Left ventricle myocardium inferior (tissue), 1 donor: ENCODE results near the gene P2RY14. TPM values are rescaled to one million over a fixed set of nuclear protein-coding genes. Genes with fewer than 3 reads are reported as not detected.

ENCODE experiments used
- DNase-seq: peaks from one replicate; pipeline ENCODE4 v3.0.0-alpha.2; 2020
- H3K27ac ChIP-seq: fragments of 200-600 bp; replicated peaks from 2 replicates; pipeline ENCODE4 v1.8.0; 2021
- H3K27me3 ChIP-seq: fragments of 200-600 bp; 2 replicates; pipeline ENCODE4 v1.8.0; 2021; ENCODE audit warnings: low read depth
- H3K36me3 ChIP-seq: fragments of 200-600 bp; 2 replicates; pipeline ENCODE4 v1.8.0; 2021
- H3K4me1 ChIP-seq: fragments of 200-600 bp; 2 replicates; pipeline ENCODE4 v1.8.0; 2021
- H3K4me3 ChIP-seq: fragments of 200-600 bp; 2 replicates; pipeline ENCODE4 v1.8.0; 2021; ENCODE audit warnings: mild to moderate bottlenecking, moderate library complexity
- H3K9me3 ChIP-seq: fragments of 200-600 bp; replicated peaks from 2 replicates; pipeline ENCODE4 v1.8.0; 2021
- CTCF ChIP-seq: fragments of 200-600 bp; IDR thresholded peaks from 2 replicates; pipeline ENCODE4 v1.8.0; 2021; ENCODE audit warnings: antibody characterized with exemption, mild to moderate bottlenecking, borderline replicate concordance
- intact Hi-C: fragments of 100-400 bp; cut with micrococcal nuclease; formaldehyde crosslinking; loops from one replicate; pipeline ENCODE4 v1.11.0; 2022
- total RNA-seq: library from RNA; stranded (reverse); fragmentation: NEBNext Ultra II Directional; extraction: Animal tissue kit (Norgen Biotek cat#: 25700); gene quantifications from one replicate; pipeline ENCODE4 v1.2.1, GENCODE V29; 2021
- donor health status: DM: no; HTN: yes; CAD: no; lungs with severe emphysema.

Gene P2RY14
- total RNA-seq, 1 donor from 2014 or later: 2.9 TPM

DNA sequence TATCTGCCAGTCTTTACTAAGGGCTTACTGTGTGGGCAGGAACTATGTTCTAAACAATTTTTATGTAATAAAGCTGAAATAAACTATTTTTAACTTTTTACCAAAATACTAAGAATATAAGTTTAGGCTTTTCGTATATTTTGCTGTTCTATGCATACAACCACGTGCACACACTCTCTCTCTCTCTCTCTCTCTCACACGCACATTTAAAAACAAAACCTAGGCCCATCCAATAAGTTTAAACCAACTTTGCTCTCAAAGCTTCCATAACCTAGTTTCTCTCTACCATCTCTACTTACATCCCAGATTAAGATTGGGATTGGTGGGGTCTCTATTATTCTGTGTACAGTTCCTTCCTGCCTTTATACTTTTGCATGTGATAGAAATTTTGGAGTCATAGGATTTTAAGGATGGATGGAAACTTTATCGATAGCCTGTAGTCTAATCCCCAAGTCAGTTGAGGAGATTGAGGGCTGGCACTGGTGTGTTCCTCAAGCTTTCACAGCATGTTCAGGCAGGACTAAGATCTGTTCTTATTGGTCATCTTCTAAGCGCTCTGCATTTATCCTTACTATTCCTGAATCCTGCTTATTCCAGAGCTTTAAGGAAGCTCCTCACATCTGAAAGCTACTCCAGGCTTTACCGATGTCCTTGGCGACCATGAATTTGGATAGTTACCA is 77.2 kb downstream of the P2RY14 start:
- no peaks in the 10 kb centered on the region for H3K36me3 ChIP-seq
- H3K27me3 ChIP-seq: no peaks in the 10 kb centered on the region
- H3K4me3 ChIP-seq: no peak overlapping the region
- TF ChIP-seq CTCF: no peak
- no peaks in the 10 kb centered on the region for H3K9me3 ChIP-seq
- intact Hi-C loops: no loop called here
- no peak overlapping the region for H3K27ac ChIP-seq
- no peak for DNase-seq
- no peaks in the 10 kb centered on the region for H3K4me1 ChIP-seq

GRCh38 chr3:151200586-151200985 is 77.8 kb downstream of the P2RY14 start:
- no peak for DNase-seq
- Histone ChIP-seq H3K4me3 (no peak overlapping the region), H3K4me1 (no peaks in the 10 kb centered on the region), H3K9me3 (no peaks in the 10 kb centered on the region), H3K27ac (no peak overlapping the region), H3K27me3 (no peaks in the 10 kb centered on the region), H3K36me3 (no peaks in the 10 kb centered on the region)
- TF ChIP-seq CTCF: no peak
- intact Hi-C loops: no loop called here

- no peak for DNase-seq
- Histone ChIP-seq H3K4me3 (no peak overlapping the region), H3K4me1 (no peaks in the 10 kb centered on the region), H3K27ac (no peak overlapping the region), H3K27me3 (no peaks in the 10 kb centered on the region), H3K36me3 (no peaks in the 10 kb centered on the region), H3K9me3 (no peaks in the 10 kb centered on the region)
- intact Hi-C loops: no loop called here
- no peak for TF ChIP-seq CTCF
Observed at GRCh38 chr3:151199554-151200438, 78.5 kb downstream of the P2RY14 start.

DNA sequence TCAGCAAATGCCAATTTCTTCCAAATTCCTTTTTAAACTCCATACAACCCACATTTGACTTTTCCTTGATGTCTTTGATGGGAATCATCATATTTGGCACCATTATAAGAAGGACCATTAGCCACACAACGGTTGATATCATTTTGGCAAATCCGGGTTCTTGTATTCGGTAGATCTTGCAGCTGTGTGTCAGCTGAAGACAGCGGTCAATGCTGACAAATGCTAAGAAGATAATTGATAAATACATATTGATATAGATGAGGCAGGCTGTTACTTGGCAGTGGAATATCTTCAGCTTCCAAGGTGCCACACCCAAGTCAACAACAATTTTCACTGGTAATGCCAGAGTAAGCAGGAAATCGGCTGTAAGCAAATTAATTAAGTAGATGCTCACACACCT is 79.5 kb downstream of the P2RY14 start:
- no peaks in the 10 kb centered on the region for H3K27me3 ChIP-seq
- TF ChIP-seq CTCF: no peak
- no peak for DNase-seq
- H3K27ac ChIP-seq: no peak overlapping the region
- intact Hi-C loops: no loop called here
- H3K4me1 ChIP-seq: no peaks in the 10 kb centered on the region
- H3K4me3 ChIP-seq: no peak overlapping the region
- H3K36me3 ChIP-seq: no peaks in the 10 kb centered on the region
- H3K9me3 ChIP-seq: no peaks in the 10 kb centered on the region

- no peaks in the 10 kb centered on the region for H3K4me1 ChIP-seq
- intact Hi-C loops: no loop called here
- H3K4me3 ChIP-seq: no peak overlapping the region
- H3K27me3 ChIP-seq: no peaks in the 10 kb centered on the region
- TF ChIP-seq CTCF: no peak
- no peaks in the 10 kb centered on the region for H3K9me3 ChIP-seq
- no peaks in the 10 kb centered on the region for H3K36me3 ChIP-seq
- no peak overlapping the region for H3K27ac ChIP-seq
- DNase-seq: no peak
Observed at GRCh38 chr3:151197981-151198767, 80.2 kb downstream of the P2RY14 start.
